Keratinocyte (primary cell): Measurements from ENCODE around the gene GCNT3.

Source experiments
- CTCF ChIP-seq, 3 experiments: IDR thresholded peaks in 1 of 3; conservative IDR thresholded peaks in 1 of 3; optimal IDR thresholded peaks in 1 of 3; 2 replicates in 2 of 3; 3 replicates in 1 of 3; pipeline versions ENCODE3 to v1.5.1; 2011; ENCODE audit warnings: low read length in 3 of 3, mild to moderate bottlenecking in 3 of 3, moderate library complexity in 2 of 3, control low read depth in 1 of 3, inconsistent platforms in 1 of 3; ENCODE audit not compliant: insufficient read depth in 2 of 3; ENCODE audit errors: extremely low read depth in 1 of 3
- EZH2 ChIP-seq: IDR thresholded peaks from one replicate; pipeline ENCODE4 v1.6.1; 2012; ENCODE audit warnings: inconsistent platforms, mild to moderate bottlenecking, low read length, moderate library complexity

DNA sequence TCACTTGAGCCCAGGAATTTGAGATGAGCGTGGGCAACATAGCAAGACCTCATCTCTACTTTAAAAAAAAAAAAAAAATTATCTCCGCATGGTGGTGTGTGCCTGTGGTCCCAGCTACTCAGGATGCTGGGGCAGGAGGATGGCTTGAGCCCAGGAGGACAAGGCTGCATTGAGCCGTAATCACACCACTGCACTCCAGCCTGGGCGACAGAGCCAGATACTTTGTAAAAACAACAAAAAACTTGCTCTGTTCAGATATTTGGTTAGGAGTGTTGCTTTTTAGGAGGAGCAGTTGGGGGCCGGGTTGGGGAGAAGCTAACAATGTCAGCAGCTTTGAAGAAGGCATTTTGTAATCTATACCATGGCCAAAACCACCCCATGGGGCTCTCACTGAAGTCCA lies 4.1 kb downstream of the GCNT3 start:
- TF ChIP-seq CTCF (optimal IDR thresholded peaks at IDR 0.05 in 1 of 3, IDR thresholded peaks at IDR 0.05 in 1 of 3, conservative IDR thresholded peaks at IDR 0.05 in 1 of 3; ENCODE audit: extremely low read depth in 1 of 3, insufficient read depth in 2 of 3, low read length in 3 of 3) (no peak), EZH2 (no peak)
